SK-N-SH (cell line): ENCODE data around the gene JAKMIP3.

Experiments
- CHD2 ChIP-seq: fragments of 150-350 bp; IDR thresholded peaks from 2 replicates; pipeline ENCODE4 v1.6.1; 2018; ENCODE audit warnings: low read length; ENCODE audit not compliant: partially characterized antibody
- FOXM1 ChIP-seq: IDR thresholded peaks from 2 replicates; pipeline ENCODE4 v1.4.0; 2012; ENCODE audit warnings: low read depth, mild to moderate bottlenecking
- GABPA ChIP-seq: IDR thresholded peaks from 2 replicates; pipeline ENCODE4 v1.4.0; 2012; ENCODE audit warnings: low read depth, mild to moderate bottlenecking
- MXI1 ChIP-seq: IDR thresholded peaks from 2 replicates; pipeline ENCODE4 v1.6.1; 2012; ENCODE audit warnings: mild to moderate bottlenecking, low read depth, low read length, improper control_type of control experiment
- NRF1 ChIP-seq: IDR thresholded peaks from 2 replicates; pipeline ENCODE4 v1.6.1; 2012; ENCODE audit warnings: low read depth, mild to moderate bottlenecking, low read length
- POLR2AphosphoS5 ChIP-seq: IDR thresholded peaks from 2 replicates; pipeline ENCODE4 v1.6.1; 2012; ENCODE audit warnings: low read depth, low read length
- RAD21 ChIP-seq: IDR thresholded peaks from 2 replicates; pipeline ENCODE4 v1.6.1; 2012; ENCODE audit warnings: mild to moderate bottlenecking, low read length
- TEAD4 ChIP-seq: IDR thresholded peaks from 2 replicates; pipeline ENCODE4 v1.4.0; 2012; ENCODE audit warnings: mild to moderate bottlenecking, borderline replicate concordance; ENCODE audit not compliant: insufficient read depth
- YY1 ChIP-seq: IDR thresholded peaks from 2 replicates; pipeline ENCODE4 v1.4.0; 2012; ENCODE audit warnings: low read depth, mild to moderate bottlenecking
- TF ChIP-seq, protein P1 (sequence below): fragments of 200-600 bp; sonication (generic); IDR thresholded peaks from 2 replicates; pipeline ENCODE4 v1.6.1; 2017; ENCODE audit warnings: antibody characterized with exemption, mild to moderate bottlenecking, moderate library complexity
- TF ChIP-seq, protein P2 (sequence below): IDR thresholded peaks from 2 replicates; pipeline ENCODE4 v1.4.0; 2012; ENCODE audit warnings: low read depth

DNA sequence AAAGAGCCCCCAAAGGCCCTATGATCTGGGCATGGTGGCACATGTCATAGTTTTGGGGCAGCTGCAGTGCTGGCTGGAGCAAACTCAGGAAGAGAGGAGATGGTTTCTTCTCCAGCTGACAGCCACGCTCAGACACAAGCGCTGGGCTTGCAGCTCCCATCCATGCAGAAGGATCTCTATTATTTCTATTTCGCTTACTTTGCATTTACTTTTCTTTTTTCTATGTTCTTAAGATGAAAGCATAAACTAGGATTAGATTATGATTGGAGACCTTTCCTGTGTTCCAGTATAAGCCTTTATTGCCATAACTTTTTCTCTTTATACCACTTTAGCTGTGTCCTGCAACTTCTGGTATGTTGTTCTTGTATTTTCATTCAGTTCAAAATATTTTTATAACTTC, 5.0 kb downstream of the JAKMIP3 start:
- no peak for TF ChIP-seq MXI1
- TF ChIP-seq POLR2AphosphoS5: no peak
- no peak for TF ChIP-seq CHD2
- no peak for TF ChIP-seq GABPA
- TF ChIP-seq, protein P1, sequence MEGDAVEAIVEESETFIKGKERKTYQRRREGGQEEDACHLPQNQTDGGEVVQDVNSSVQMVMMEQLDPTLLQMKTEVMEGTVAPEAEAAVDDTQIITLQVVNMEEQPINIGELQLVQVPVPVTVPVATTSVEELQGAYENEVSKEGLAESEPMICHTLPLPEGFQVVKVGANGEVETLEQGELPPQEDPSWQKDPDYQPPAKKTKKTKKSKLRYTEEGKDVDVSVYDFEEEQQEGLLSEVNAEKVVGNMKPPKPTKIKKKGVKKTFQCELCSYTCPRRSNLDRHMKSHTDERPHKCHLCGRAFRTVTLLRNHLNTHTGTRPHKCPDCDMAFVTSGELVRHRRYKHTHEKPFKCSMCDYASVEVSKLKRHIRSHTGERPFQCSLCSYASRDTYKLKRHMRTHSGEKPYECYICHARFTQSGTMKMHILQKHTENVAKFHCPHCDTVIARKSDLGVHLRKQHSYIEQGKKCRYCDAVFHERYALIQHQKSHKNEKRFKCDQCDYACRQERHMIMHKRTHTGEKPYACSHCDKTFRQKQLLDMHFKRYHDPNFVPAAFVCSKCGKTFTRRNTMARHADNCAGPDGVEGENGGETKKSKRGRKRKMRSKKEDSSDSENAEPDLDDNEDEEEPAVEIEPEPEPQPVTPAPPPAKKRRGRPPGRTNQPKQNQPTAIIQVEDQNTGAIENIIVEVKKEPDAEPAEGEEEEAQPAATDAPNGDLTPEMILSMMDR: no peak
- TF ChIP-seq TEAD4: no peak
- TF ChIP-seq, protein P2, sequence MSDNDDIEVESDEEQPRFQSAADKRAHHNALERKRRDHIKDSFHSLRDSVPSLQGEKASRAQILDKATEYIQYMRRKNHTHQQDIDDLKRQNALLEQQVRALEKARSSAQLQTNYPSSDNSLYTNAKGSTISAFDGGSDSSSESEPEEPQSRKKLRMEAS: no peak
- no peak for TF ChIP-seq RAD21
- no peak for TF ChIP-seq FOXM1
- no peak for TF ChIP-seq NRF1
- no peak for TF ChIP-seq YY1
